Osteoblast (primary cell): Measurements from ENCODE around the gene SLC12A5. TPM values are rescaled to one million over a fixed set of nuclear protein-coding genes. Genes with fewer than 3 reads are reported as not detected.

Source experiments
- DNase-seq: peaks from one replicate; pipeline ENCODE4 v3.0.0; 2011; ENCODE audit warnings: low spot score, mixed read lengths; ENCODE audit not compliant: insufficient read length; ENCODE audit errors: missing footprints
- H2AFZ ChIP-seq: 2 replicates; pipeline ENCODE4 v1.6.0; 2011; ENCODE audit warnings: mild to moderate bottlenecking, low read length
- H3K27ac ChIP-seq: 2 replicates; pipeline ENCODE4 v1.5.1; 2011; ENCODE audit warnings: mild to moderate bottlenecking, low read depth, low read length, moderate library complexity
- H3K27me3 ChIP-seq: 2 replicates; pipeline ENCODE4 v1.6.0; 2012; ENCODE audit warnings: mild to moderate bottlenecking, control low read depth, inconsistent platforms, low read length, moderate library complexity; ENCODE audit not compliant: insufficient read depth
- H3K36me3 ChIP-seq: 2 replicates; pipeline ENCODE4 v1.5.1; 2011; ENCODE audit warnings: mild to moderate bottlenecking, low read length, control low read depth, moderate library complexity; ENCODE audit not compliant: insufficient read depth
- H3K4me1 ChIP-seq: 2 replicates; pipeline ENCODE4 v1.5.1; 2011; ENCODE audit warnings: mild to moderate bottlenecking, low read length, control low read depth, moderate library complexity; ENCODE audit not compliant: insufficient read depth
- H3K4me2 ChIP-seq: 2 replicates; pipeline ENCODE4 v1.6.0; 2011; ENCODE audit warnings: mild to moderate bottlenecking, low read length; ENCODE audit not compliant: insufficient read depth
- H3K4me3 ChIP-seq: fragments of 200-600 bp; sonication (generic); 3 replicates; pipeline ENCODE4 v1.5.1; 2012; ENCODE audit warnings: mild to moderate bottlenecking, low read length, inconsistent platforms; ENCODE audit not compliant: insufficient read depth
- H3K79me2 ChIP-seq: 2 replicates; pipeline ENCODE4 v1.6.0; 2012; ENCODE audit warnings: mild to moderate bottlenecking, low read length, control low read depth, inconsistent platforms; ENCODE audit not compliant: insufficient read depth
- H3K9me3 ChIP-seq: 2 replicates; pipeline ENCODE4 v1.5.1; 2011; ENCODE audit warnings: low read depth, low read length, control low read depth
- H4K20me1 ChIP-seq: 2 replicates; pipeline ENCODE4 v1.6.0; 2012; ENCODE audit warnings: mild to moderate bottlenecking, low read length, control low read depth; ENCODE audit not compliant: insufficient read depth
- total RNA-seq: library from RNA; depleted of rRNA; stranded (reverse); fragments of >200 nt; gene quantifications from 2 replicates; pipeline ENCODE4 v1.2.3, GENCODE V29; 2012
- TF ChIP-seq, protein P1 (sequence below): IDR thresholded peaks from 2 replicates; pipeline ENCODE4 v1.5.1; 2011; ENCODE audit warnings: mild to moderate bottlenecking, low read depth, low read length, moderate library complexity; ENCODE audit errors: extremely low read depth

The SLC12A5 gene
- total RNA-seq, 1 donor = under 0.01 TPM

DNA sequence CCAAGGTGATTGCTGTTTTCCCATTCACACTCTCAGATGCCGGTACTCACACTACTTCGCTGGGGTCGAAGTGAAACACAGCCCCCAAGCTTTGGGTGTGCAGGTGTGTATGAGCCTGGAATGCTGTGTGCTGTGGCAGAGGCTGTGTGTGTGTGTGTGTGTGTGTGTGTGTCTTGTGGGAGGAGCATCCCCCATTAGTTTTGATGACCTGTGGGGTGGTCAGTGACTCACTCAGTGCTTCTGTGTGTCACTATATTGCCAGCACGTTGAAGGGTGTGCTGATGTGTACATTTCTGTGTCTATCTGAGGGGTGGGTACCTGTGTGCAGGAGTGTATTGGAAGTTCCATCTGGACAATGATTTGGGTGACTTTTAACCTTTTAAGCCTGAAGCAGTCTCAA is 5.0 kb upstream of the SLC12A5 start:
- TF ChIP-seq, protein P1, sequence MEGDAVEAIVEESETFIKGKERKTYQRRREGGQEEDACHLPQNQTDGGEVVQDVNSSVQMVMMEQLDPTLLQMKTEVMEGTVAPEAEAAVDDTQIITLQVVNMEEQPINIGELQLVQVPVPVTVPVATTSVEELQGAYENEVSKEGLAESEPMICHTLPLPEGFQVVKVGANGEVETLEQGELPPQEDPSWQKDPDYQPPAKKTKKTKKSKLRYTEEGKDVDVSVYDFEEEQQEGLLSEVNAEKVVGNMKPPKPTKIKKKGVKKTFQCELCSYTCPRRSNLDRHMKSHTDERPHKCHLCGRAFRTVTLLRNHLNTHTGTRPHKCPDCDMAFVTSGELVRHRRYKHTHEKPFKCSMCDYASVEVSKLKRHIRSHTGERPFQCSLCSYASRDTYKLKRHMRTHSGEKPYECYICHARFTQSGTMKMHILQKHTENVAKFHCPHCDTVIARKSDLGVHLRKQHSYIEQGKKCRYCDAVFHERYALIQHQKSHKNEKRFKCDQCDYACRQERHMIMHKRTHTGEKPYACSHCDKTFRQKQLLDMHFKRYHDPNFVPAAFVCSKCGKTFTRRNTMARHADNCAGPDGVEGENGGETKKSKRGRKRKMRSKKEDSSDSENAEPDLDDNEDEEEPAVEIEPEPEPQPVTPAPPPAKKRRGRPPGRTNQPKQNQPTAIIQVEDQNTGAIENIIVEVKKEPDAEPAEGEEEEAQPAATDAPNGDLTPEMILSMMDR = no peak
- DNase-seq = no peak
- Histone ChIP-seq H3K79me2 (no peaks in the 10 kb centered on the region), H3K4me2 (no peak overlapping the region), H3K27me3 (peaks cover 36% of the 10 kb centered on the region), H3K36me3 (no peaks in the 10 kb centered on the region), H2AFZ (no peak overlapping the region), H4K20me1 (peaks cover 4% of the 10 kb centered on the region), H3K27ac (no peak overlapping the region), H3K4me1 (peaks cover 6% of the 10 kb centered on the region), H3K9me3 (no peaks in the 10 kb centered on the region), H3K4me3 (no peak overlapping the region)

DNA sequence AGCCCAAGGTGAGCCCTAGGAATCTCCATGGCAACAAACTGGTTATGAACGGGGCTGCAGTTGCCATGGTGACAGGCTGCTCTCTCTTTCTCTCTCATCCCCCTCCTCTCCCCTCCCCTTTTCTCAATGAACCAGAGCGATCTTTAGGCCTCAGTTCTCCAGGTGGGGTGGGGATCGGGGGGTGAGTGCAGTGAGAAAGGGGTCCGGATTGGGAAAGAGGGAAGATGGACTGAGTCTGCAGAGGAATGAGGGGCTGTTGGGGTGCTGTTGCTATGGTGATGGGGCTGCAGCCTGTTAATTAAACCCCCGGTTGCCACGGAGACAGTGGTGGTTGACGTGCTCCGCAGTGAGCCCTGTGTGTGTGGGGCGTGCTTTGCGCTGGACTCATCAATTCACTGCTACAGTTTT is 3.6 kb upstream of the SLC12A5 start:
- H3K9me3 ChIP-seq = no peaks in the 10 kb centered on the region
- H4K20me1 ChIP-seq = peaks cover 4% of the 10 kb centered on the region
- H3K27me3 ChIP-seq = peaks cover 43% of the 10 kb centered on the region
- TF ChIP-seq, protein P1 = no peak
- H3K4me2 ChIP-seq = no peak overlapping the region
- H3K4me3 ChIP-seq = no peak overlapping the region
- no peak overlapping the region for H2AFZ ChIP-seq
- H3K4me1 ChIP-seq = peaks cover 6% of the 10 kb centered on the region
- no peaks in the 10 kb centered on the region for H3K79me2 ChIP-seq
- DNase-seq = peak; percentile 57
- H3K36me3 ChIP-seq = no peaks in the 10 kb centered on the region
- H3K27ac ChIP-seq = no peak overlapping the region

DNA sequence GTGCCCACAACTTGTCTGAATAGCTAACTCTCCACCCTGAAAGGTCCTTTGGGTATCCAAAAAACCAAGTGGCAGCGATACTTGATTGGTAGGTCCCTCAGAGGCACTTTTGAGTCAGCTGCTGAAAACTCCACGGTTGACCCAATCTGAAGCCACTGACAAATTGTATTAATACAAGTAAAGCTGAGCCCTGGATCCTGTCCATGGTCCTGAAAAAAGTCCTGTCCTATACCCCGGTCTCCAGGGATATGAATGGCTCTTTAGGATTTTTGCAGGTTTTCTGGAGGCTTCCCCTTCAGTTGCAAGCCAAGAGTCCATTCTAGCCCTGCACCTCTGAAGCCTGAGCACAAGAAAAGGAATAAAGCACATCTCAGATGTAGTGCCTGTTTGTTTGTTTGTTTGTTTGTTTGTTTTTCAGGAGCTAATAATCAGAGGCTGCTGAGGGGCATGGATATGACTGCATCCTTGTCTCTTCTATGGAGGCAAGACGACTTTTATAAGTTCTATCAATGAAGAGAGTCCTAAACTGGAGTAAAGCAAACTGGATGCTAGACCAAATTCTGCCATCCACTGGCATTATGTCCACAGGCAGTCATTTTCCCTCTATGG is 1.7 kb upstream of the SLC12A5 start:
- Histone ChIP-seq H3K36me3 (no peaks in the 10 kb centered on the region), H3K4me2 (no peak overlapping the region), H3K27me3 (peaks cover 50% of the 10 kb centered on the region), H3K27ac (no peak overlapping the region), H3K4me3 (no peak overlapping the region), H3K79me2 (no peaks in the 10 kb centered on the region), H4K20me1 (peaks cover 4% of the 10 kb centered on the region), H3K4me1 (peaks cover 3% of the 10 kb centered on the region), H2AFZ (no peak overlapping the region), H3K9me3 (no peaks in the 10 kb centered on the region)
- peak; percentile 96 for DNase-seq
- TF ChIP-seq, protein P1 = no peak

DNA sequence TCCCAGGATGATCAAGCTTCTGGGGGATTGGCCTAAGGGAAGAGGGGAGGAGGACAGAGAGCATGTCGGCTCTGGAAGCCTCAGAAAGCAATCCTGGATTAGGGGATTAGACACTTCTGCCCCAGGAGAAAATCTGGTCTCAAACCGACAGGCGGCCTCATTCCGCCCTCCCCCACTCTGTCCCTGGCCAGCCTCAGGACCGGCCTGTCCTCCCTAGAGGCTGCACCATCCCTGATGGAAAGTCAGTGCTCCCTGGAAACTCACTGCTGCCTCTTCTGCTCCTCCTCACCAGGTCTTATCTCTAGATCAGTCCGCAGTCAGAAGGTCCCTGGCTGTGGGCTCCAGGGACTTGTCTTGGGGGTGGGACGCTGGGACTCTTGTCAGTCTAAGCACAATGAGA is 905 bp upstream of the SLC12A5 start:
- no peaks in the 10 kb centered on the region for H3K4me1 ChIP-seq
- no peaks in the 10 kb centered on the region for H3K9me3 ChIP-seq
- H3K27me3 ChIP-seq = peaks cover 52% of the 10 kb centered on the region
- H3K4me2 ChIP-seq = no peak overlapping the region
- no peak overlapping the region for H3K4me3 ChIP-seq
- peak; percentile 83 for DNase-seq
- H3K79me2 ChIP-seq = no peaks in the 10 kb centered on the region
- no peak overlapping the region for H2AFZ ChIP-seq
- no peaks in the 10 kb centered on the region for H3K36me3 ChIP-seq
- no peak overlapping the region for H3K27ac ChIP-seq
- peaks cover 4% of the 10 kb centered on the region for H4K20me1 ChIP-seq
- TF ChIP-seq, protein P1 = no peak
